ENCODE data around the gene PPP1R1C. TPM values are rescaled to one million over a fixed set of nuclear protein-coding genes. Genes with fewer than 3 reads are reported as not detected.

Gene PPP1R1C
- total RNA-seq, 1 donor from 2014 or later, result 2.9 TPM

DNA sequence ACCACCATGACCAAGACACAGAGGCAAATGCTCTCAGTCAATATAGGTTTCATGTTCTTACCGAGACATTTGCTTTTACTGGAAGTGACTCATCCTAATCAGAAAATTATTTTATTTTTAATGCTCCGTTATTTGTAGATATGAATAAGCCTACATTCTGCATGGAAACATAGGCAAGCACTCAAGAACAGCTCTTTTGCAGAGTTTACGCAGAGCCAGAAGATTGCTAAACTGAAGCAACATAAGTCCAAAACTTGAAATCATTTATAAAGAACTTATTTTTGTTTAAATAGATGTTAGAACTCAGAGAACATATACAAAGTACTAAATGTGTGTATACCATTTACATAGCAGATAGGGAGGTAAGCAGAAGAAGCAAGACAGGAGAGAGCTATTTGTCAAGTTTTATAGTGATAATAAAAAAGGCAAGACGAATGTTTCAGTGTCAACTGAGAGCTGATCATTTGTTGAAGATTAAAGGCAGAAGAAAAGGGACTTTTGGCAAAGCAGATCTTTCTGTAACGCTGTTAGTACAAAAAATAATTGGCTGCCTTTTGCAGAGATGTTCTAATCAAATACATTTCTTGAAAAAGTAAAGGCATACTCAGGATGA, 12.4 kb upstream of the PPP1R1C start:
- intact Hi-C loops (cut with DNase I), result no loop called here
- TF ChIP-seq, protein P1, sequence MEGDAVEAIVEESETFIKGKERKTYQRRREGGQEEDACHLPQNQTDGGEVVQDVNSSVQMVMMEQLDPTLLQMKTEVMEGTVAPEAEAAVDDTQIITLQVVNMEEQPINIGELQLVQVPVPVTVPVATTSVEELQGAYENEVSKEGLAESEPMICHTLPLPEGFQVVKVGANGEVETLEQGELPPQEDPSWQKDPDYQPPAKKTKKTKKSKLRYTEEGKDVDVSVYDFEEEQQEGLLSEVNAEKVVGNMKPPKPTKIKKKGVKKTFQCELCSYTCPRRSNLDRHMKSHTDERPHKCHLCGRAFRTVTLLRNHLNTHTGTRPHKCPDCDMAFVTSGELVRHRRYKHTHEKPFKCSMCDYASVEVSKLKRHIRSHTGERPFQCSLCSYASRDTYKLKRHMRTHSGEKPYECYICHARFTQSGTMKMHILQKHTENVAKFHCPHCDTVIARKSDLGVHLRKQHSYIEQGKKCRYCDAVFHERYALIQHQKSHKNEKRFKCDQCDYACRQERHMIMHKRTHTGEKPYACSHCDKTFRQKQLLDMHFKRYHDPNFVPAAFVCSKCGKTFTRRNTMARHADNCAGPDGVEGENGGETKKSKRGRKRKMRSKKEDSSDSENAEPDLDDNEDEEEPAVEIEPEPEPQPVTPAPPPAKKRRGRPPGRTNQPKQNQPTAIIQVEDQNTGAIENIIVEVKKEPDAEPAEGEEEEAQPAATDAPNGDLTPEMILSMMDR (IDR thresholded peaks at IDR 0.05), result no peak
- no peak for DNase-seq

DNA sequence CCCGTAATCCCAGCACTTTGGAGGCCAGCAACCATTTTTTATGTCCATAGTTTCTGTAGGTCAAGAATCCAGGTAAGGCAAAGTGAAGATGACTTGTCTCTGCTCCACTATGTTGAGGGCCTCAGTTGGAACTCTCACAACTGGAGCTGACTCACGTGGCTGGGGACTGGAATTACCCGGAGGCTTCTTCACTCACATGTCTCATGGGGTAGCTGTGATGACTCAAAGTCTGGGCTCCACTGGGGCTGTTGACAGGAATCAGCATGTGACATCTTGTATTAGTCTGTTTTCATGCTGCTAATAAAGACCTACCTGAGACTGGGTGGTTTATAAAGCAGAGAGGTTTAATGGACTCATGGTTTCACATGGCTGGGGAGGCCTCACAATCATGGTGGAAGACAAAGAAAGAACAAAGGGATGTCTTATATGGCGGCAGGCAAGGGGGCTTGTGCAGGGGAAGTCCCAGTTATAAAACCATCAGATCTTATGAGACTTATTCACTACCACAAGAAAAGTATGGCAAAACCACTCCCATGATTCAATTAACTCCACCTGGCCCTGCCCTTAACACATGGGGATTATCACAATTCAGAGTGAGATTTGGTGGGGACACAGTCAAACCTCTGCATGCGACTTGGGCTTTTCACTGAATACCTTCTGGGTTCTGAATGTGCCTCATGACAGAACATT, 7.8 kb upstream of the PPP1R1C start:
- intact Hi-C loops (cut with DNase I), result no loop called here
- DNase-seq, result no peak
- Histone ChIP-seq H3K9me3 (no peaks in the 10 kb centered on the region), H3K4me3 (no peak overlapping the region), H3K4me1 (no peaks in the 10 kb centered on the region), H3K27ac (no peak overlapping the region), H3K36me3 (no peaks in the 10 kb centered on the region), H3K27me3 (ENCODE audit: low read depth) (no peaks in the 10 kb centered on the region)
- TF ChIP-seq, protein P1 (IDR thresholded peaks at IDR 0.05), result no peak
- ATAC-seq, result no peak

More for the DNA sequence above, 12.4 kb upstream of the PPP1R1C start:
- Histone ChIP-seq H3K36me3 (no peaks in the 10 kb centered on the region), H3K4me1 (no peaks in the 10 kb centered on the region), H3K27me3 (ENCODE audit: low read depth) (no peaks in the 10 kb centered on the region), H3K4me3 (no peak overlapping the region), H3K27ac (no peak overlapping the region), H3K9me3 (no peaks in the 10 kb centered on the region)
- no peak for ATAC-seq

- intact Hi-C loops (cut with DNase I), result no loop called here
- no peaks in the 10 kb centered on the region for H3K9me3 ChIP-seq
- H3K4me3 ChIP-seq, result no peak overlapping the region
- H3K36me3 ChIP-seq, result no peaks in the 10 kb centered on the region
- H3K4me1 ChIP-seq, result no peaks in the 10 kb centered on the region
- H3K27ac ChIP-seq, result no peak overlapping the region
- DNase-seq (no peak), ATAC-seq (no peak)
- H3K27me3 ChIP-seq (ENCODE audit: low read depth), result no peaks in the 10 kb centered on the region
- TF ChIP-seq, protein P1 (IDR thresholded peaks at IDR 0.05), result no peak
Observed at GRCh38 chr2:181978351-181979150, 7.1 kb upstream of the PPP1R1C start.

DNA sequence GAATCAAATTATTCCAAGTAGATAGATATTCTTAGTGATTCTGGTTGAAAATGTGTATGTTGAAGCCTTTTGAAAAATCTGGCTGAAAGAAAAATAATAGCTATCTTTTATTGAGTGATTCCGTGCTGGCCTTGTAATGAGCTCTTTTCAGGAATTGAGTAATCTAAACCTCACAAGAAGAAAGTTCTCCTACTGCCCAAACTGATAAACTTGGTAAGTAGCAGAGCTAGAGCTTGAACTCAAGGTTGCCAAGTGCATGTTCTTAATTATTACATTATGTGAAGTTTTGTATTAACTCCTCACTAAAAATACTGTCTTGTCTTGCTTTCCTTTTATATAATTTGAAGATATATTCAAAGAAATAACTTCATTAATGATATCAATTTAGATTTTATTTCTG, 1.6 kb upstream of the PPP1R1C start:
- no peak overlapping the region for H3K27ac ChIP-seq
- no peaks in the 10 kb centered on the region for H3K36me3 ChIP-seq
- H3K4me1 ChIP-seq, result peaks cover 8% of the 10 kb centered on the region
- no peaks in the 10 kb centered on the region for H3K27me3 ChIP-seq (ENCODE audit: low read depth)
- no peaks in the 10 kb centered on the region for H3K9me3 ChIP-seq
- intact Hi-C loops (cut with DNase I), result no loop called here
- no peak for ATAC-seq
- H3K4me3 ChIP-seq, result no peak overlapping the region
- TF ChIP-seq, protein P1 (IDR thresholded peaks at IDR 0.05), result no peak
- DNase-seq, result no peak

- no peak overlapping the region for H3K27ac ChIP-seq
- intact Hi-C loops (cut with DNase I), result no loop called here
- DNase-seq (no peak), ATAC-seq (no peak)
- H3K4me3 ChIP-seq, result no peak overlapping the region
- no peaks in the 10 kb centered on the region for H3K9me3 ChIP-seq
- TF ChIP-seq, protein P1 (IDR thresholded peaks at IDR 0.05), result no peak
- peaks cover 8% of the 10 kb centered on the region for H3K4me1 ChIP-seq
- no peaks in the 10 kb centered on the region for H3K27me3 ChIP-seq (ENCODE audit: low read depth)
- no peaks in the 10 kb centered on the region for H3K36me3 ChIP-seq
Observed at GRCh38 chr2:181984814-181985631, 630 bp upstream of the PPP1R1C start.

All from lower lobe of right lung (tissue), 2 donors.